ENCODE measurements around the gene GDPD5.

GDPD5 gene

DNA sequence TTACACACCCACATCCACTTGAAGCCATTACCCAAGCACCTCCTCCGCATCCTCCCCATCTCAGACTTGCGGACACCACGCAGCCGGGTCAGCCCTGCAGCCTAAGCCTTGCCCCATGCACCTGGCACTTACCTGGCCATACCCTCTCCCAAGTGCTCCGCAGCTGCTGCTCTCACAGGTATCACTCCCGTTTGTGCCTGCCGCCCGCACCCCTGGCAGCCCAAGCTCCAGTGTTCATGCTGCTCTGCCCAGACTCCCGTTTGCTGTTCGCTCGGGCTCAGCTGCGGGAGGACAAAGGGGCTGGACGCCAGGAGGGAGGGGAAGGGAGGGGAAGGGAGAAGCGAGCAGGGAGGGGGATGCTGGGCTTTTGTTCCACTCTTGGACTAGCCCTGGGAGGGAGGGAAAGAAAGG lies 92.8 kb downstream of the GDPD5 start, which contains the start of gene KLHL35:
Gene KLHL35 (minus strand): TSS at position 293 of the 411 bp plus-strand sequence. CDS start 2,574 bp downstream, outside the sequence.
- TF ChIP-seq, protein P1, sequence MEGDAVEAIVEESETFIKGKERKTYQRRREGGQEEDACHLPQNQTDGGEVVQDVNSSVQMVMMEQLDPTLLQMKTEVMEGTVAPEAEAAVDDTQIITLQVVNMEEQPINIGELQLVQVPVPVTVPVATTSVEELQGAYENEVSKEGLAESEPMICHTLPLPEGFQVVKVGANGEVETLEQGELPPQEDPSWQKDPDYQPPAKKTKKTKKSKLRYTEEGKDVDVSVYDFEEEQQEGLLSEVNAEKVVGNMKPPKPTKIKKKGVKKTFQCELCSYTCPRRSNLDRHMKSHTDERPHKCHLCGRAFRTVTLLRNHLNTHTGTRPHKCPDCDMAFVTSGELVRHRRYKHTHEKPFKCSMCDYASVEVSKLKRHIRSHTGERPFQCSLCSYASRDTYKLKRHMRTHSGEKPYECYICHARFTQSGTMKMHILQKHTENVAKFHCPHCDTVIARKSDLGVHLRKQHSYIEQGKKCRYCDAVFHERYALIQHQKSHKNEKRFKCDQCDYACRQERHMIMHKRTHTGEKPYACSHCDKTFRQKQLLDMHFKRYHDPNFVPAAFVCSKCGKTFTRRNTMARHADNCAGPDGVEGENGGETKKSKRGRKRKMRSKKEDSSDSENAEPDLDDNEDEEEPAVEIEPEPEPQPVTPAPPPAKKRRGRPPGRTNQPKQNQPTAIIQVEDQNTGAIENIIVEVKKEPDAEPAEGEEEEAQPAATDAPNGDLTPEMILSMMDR (IDR thresholded peaks at IDR 0.05; ENCODE audit: low read length, missing control alignments), result no peak
- no peak for DNase-seq (ENCODE audit: low read depth)
- H3K4me3 ChIP-seq (replicated peaks; ENCODE audit: low read depth, low read length), result no peak within 1 kb of the TSS

DNA sequence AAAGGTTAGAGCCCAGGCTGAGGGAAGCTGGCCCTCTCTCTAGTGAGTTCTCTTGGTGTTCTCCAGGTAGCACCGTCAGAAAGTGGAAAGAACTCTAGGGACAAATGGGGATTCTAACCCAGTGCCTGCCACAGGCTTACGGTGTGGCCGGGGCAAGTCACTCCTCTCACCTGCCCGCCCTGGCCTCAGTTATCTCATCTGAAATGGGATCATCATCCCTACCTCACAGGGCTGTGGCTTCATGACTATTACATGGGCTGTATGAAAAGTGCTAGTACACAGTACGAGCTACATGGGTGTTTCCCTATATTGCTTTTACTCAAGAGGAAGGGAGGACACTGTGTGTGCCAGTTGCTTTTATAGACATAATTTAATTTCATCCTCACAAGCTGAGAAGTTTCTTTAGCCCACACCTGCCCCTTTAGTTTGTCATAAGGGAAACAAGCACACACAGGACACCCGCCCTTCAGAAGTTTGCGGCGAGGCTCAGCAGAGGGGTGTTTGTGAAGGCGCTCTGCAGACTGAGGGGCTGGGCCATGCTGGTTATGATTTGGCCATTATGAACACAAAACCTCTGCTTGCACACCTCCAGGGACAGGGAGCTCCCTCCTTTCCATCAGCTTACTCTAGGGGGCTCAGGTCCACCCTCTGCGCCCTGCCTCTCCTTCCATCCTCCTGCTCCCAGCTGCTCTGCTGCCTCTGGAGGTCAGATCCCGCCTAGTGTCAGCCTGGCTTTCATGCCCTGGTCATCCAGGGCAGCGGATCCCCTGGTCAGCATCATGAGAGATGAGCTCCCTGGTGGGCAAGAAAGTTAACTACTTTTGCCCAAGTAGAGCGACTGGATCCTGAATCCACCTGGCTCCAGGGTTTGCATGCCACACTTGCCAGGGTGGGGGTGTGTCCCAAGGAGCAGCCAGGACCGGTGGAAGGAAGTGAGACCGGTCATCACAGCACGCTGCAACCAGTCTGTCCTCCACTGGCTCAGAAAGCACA lies 93.9 kb downstream of the GDPD5 start:
- TF ChIP-seq, protein P1 (IDR thresholded peaks at IDR 0.05; ENCODE audit: low read length, missing control alignments), result no peak
- no peak overlapping the region for H3K4me3 ChIP-seq (replicated peaks; ENCODE audit: low read depth, low read length)
- no peak for DNase-seq (ENCODE audit: low read depth)

GRCh38 chr11:75430714-75431532 lies 94.8 kb downstream of the GDPD5 start:
- TF ChIP-seq, protein P1 (IDR thresholded peaks at IDR 0.05; ENCODE audit: low read length, missing control alignments), result no peak

DNA sequence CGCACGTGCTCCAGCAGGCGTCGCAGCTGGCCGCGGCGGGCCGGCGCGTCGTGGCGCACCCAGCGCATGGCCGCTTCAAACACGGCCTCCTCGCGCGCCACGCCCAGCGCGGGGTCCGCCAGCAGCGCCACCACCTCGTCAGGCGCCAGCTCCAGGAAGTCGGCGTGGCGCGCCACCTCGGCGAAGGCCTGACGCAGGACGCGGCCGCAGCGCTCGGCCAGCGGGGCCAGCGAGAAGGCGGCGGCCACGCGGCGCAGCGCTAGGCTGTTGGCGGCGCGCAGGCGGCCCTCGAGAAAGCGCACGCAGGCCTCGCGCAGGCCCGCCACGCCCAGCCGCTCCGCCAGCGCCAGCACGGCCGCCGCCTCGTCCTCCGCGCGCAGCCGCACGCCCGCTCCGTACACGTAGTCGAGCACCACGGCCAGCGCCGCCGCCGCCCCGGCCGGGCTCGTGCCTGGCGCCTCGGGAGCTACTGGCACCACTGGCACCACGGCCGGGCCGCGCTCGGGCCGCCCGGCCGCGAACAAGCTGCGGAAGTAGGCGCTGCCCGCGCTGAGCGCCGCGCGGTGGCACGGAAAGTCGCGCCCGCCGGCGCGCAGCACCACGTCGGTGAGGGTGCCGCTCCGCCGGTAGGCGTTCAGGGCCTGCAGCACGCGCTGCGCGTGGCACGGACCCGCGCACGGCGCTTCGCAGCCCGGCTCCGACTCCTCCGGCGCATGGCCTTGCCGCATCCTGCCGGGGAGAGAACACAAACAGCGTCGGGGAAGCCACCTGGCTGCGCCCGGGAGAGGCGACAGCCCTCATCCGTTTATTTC lies 95.6 kb downstream of the GDPD5 start:
- H3K4me3 ChIP-seq (replicated peaks; ENCODE audit: low read depth, low read length), result peak overlapping the region; percentile 25
- TF ChIP-seq, protein P1 (IDR thresholded peaks at IDR 0.05; ENCODE audit: low read length, missing control alignments), result no peak

More at GRCh38 chr11:75430714-75431532, 94.8 kb downstream of the GDPD5 start:
- peak overlapping the region; percentile 25 for H3K4me3 ChIP-seq (replicated peaks; ENCODE audit: low read depth, low read length)
- no peak for DNase-seq (ENCODE audit: low read depth)

DNA sequence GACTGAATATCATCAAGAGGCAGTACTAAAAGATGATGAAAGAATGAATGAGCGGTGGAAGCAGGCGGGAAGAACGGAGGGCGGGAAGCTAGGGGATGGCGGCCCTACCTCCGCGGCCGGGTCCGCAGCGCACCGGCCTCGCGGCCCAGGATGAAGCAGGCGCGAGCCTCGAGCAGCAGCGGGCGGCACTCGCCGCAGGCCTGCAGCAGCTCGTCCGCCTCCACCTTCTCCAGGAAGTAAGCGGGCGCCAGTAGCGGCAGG lies 96.2 kb downstream of the GDPD5 start:
- H3K4me3 ChIP-seq (replicated peaks; ENCODE audit: low read depth, low read length), result no peak overlapping the region

More for the DNA sequence above, 95.6 kb downstream of the GDPD5 start:
- peak; percentile 70 for DNase-seq (ENCODE audit: low read depth)

More for the DNA sequence above, 96.2 kb downstream of the GDPD5 start:
- TF ChIP-seq, protein P1 (IDR thresholded peaks at IDR 0.05; ENCODE audit: low read length, missing control alignments), result no peak
- DNase-seq (ENCODE audit: low read depth), result no peak
